Tibial nerve (tissue), 4 donors: ENCODE results near the gene DCAF8L2. TPM values are rescaled to one million over a fixed set of nuclear protein-coding genes. Genes with fewer than 3 reads are reported as not detected.

ENCODE experiments used
- DNase-seq, 2 donors: peaks; one replicate each; pipeline ENCODE4 v3.0.0-alpha.2; 2019; ENCODE audit warnings: low spot score in 2 of 2
- H3K27ac ChIP-seq, 4 donors: fragments of 200-600 bp; sonication (generic) in 3 of 4; one replicate each; pipeline ENCODE4 v1.5.1; 2017 to 2019; ENCODE audit warnings: mild to moderate bottlenecking in 1 of 4
- H3K27me3 ChIP-seq, 2 donors: fragments of 200-600 bp; sonication (generic) in 1 of 2; one replicate each; pipeline versions ENCODE4 v1.5.1 to v1.6.0; 2017 to 2019
- H3K36me3 ChIP-seq, 3 donors: fragments of 200-600 bp; sonication (generic); one replicate each; pipeline ENCODE4 v1.5.1; 2018 to 2019
- H3K4me1 ChIP-seq, 4 donors: fragments of 200-600 bp; sonication (generic) in 3 of 4; one replicate each; pipeline ENCODE4 v1.5.1; 2017 to 2019
- H3K4me3 ChIP-seq, 4 donors: fragments of 200-600 bp; sonication (generic) in 3 of 4; one replicate each; pipeline ENCODE4 v1.5.1; 2017 to 2019; ENCODE audit warnings: mild to moderate bottlenecking in 1 of 4, moderate library complexity in 1 of 4
- H3K9me3 ChIP-seq, 4 donors: fragments of 200-600 bp; sonication (generic) in 3 of 4; one replicate each; pipeline ENCODE4 v1.5.1; 2017 to 2019
- CTCF ChIP-seq, 5 experiments: fragments of 200-600 bp in 3 of 5; fragments of 450-650 bp in 2 of 5; sonication (generic) in 3 of 5; IDR thresholded peaks; one replicate each; pipeline ENCODE4 v1.5.1; 2016 to 2019; ENCODE audit warnings: antibody characterized with exemption in 5 of 5, mild to moderate bottlenecking in 3 of 5, moderate library complexity in 2 of 5
- EP300 ChIP-seq, 2 donors: sonication (generic); formaldehyde crosslinking; IDR thresholded peaks; one replicate each; pipeline ENCODE4 v1.6.1; 2017; ENCODE audit warnings: antibody characterized with exemption in 2 of 2, mild to moderate bottlenecking in 1 of 2
- POLR2A ChIP-seq, 2 donors: fragments of 450-650 bp; IDR thresholded peaks; one replicate each; pipeline ENCODE4 v1.6.1; 2017; ENCODE audit warnings: antibody characterized with exemption in 2 of 2, mild to moderate bottlenecking in 2 of 2, moderate library complexity in 2 of 2
- WGBS, 2 donors: methylation state at CpG; one replicate each; pipeline ENCODE4 v1.1.5; 2018; 5-methylcytosine and 5-hydroxymethylcytosine counted together
- total RNA-seq, 4 donors: library from RNA; depleted of rRNA; stranded (reverse); fragments of >200 nt; gene quantifications; one replicate each; pipeline ENCODE4 v1.1.0, GENCODE V29; 2016

DCAF8L2 gene
- total RNA-seq, 4 donors from 2014 or later = not detected

- TF ChIP-seq EP300 (IDR thresholded peaks at IDR 0.05) = no peak
- no peak for TF ChIP-seq POLR2A (IDR thresholded peaks at IDR 0.05)
- no peak for TF ChIP-seq CTCF (IDR thresholded peaks at IDR 0.05)
- no peaks in the 10 kb centered on the region for H3K36me3 ChIP-seq
- H3K4me1 ChIP-seq = no peaks in the 10 kb centered on the region
- H3K4me3 ChIP-seq = no peak overlapping the region
- DNase-seq = no peak
- H3K9me3 ChIP-seq = no peaks in the 10 kb centered on the region
- H3K27ac ChIP-seq = no peak overlapping the region
- H3K27me3 ChIP-seq = no peaks in the 10 kb centered on the region
- 70 to 80% methylated on average over 2 of the region's 2 CpGs for WGBS, 2 donors
These were observed 19.0 kb upstream of the DCAF8L2 start for GRCh38 chrX:27571164-27571563.

- Histone ChIP-seq H3K4me1 (no peaks in the 10 kb centered on the region), H3K4me3 (no peak overlapping the region), H3K9me3 (no peaks in the 10 kb centered on the region), H3K36me3 (no peaks in the 10 kb centered on the region), H3K27me3 (no peaks in the 10 kb centered on the region), H3K27ac (no peak overlapping the region)
- no peak for TF ChIP-seq CTCF (IDR thresholded peaks at IDR 0.05)
- TF ChIP-seq POLR2A (IDR thresholded peaks at IDR 0.05) = no peak
- no peak for TF ChIP-seq EP300 (IDR thresholded peaks at IDR 0.05)
- DNase-seq = no peak
These were observed 14.6 kb upstream of the DCAF8L2 start for GRCh38 chrX:27575565-27575964.

- TF ChIP-seq CTCF (IDR thresholded peaks at IDR 0.05) (no peak), EP300 (IDR thresholded peaks at IDR 0.05) (no peak), POLR2A (IDR thresholded peaks at IDR 0.05) (no peak)
- Histone ChIP-seq H3K27ac (no peak overlapping the region), H3K27me3 (no peaks in the 10 kb centered on the region), H3K4me1 (no peaks in the 10 kb centered on the region), H3K9me3 (no peaks in the 10 kb centered on the region), H3K36me3 (no peaks in the 10 kb centered on the region), H3K4me3 (no peak overlapping the region)
- no peak for DNase-seq
- 69 to 77% methylated on average over 1 of the region's 1 CpG for WGBS, 2 donors
These were observed 6.2 kb upstream of the DCAF8L2 start for GRCh38 chrX:27583976-27584375.

- H3K9me3 ChIP-seq = no peaks in the 10 kb centered on the region
- H3K4me3 ChIP-seq = no peak overlapping the region
- no peak overlapping the region for H3K27ac ChIP-seq
- TF ChIP-seq POLR2A (IDR thresholded peaks at IDR 0.05) = no peak
- TF ChIP-seq CTCF (IDR thresholded peaks at IDR 0.05) = no peak
- no peak for TF ChIP-seq EP300 (IDR thresholded peaks at IDR 0.05)
- DNase-seq = no peak
- H3K4me1 ChIP-seq = no peaks in the 10 kb centered on the region
- WGBS, 2 donors = 74 to 76% methylated on average over 7 to 11 of the region's 15 CpGs
- no peaks in the 10 kb centered on the region for H3K36me3 ChIP-seq
- H3K27me3 ChIP-seq = no peaks in the 10 kb centered on the region
These were observed 1.8 kb downstream of the DCAF8L2 start for GRCh38 chrX:27591938-27592337.

- no peak for DNase-seq
- TF ChIP-seq POLR2A (IDR thresholded peaks at IDR 0.05) (no peak), CTCF (IDR thresholded peaks at IDR 0.05) (no peak), EP300 (IDR thresholded peaks at IDR 0.05) (no peak)
- H3K27me3 ChIP-seq = no peaks in the 10 kb centered on the region
- H3K36me3 ChIP-seq = no peaks in the 10 kb centered on the region
- H3K4me3 ChIP-seq = no peak overlapping the region
- H3K27ac ChIP-seq = no peak overlapping the region
- no peaks in the 10 kb centered on the region for H3K9me3 ChIP-seq
- 45 to 59% methylated on average over 2 of the region's 2 CpGs for WGBS, 2 donors
- no peaks in the 10 kb centered on the region for H3K4me1 ChIP-seq
These were observed 7.4 kb downstream of the DCAF8L2 start for GRCh38 chrX:27597508-27597907.
